ENCODE results near the gene ZBTB1. TPM values are rescaled to one million over a fixed set of nuclear protein-coding genes. Genes with fewer than 3 reads are reported as not detected.
"Not testable (repeated sequence)": the region's sequence is repeated elsewhere in the genome, so short reads cannot be mapped to it uniquely, and the experiment has no call there.

The ZBTB1 gene
- total RNA-seq, 1 donor from 2014 or later: 53.3 TPM

DNA sequence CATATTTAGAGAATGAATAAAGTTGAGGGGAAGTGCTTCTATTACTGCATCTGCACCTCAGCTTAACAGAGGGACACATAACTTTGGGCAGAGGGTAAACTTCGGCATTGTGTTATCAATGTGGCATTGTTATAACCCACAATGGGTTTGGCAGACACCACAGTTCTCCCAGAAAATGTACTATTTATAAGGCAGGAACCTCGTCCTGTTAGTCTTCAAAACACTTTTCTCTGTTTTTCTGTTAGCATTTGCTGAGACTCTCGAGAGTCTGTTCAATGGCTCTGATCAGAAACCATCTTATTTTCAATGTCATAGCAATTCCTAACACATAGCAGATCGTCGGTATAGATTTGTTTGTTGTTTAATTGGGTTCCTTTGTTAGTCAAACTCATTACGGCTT lies 59.1 kb downstream of the ZBTB1 start:
- no peak overlapping the region for H3K27ac Mint-ChIP-seq
- H3K9me3 ChIP-seq (ENCODE audit: low read depth): no peaks in the 10 kb centered on the region
- H3K4me2 ChIP-seq: no peak overlapping the region
- no peak overlapping the region for H3K4me3 Mint-ChIP-seq
- H3K36me3 Mint-ChIP-seq: no peaks in the 10 kb centered on the region
- peaks cover 6% of the 10 kb centered on the region for H3K4me1 Mint-ChIP-seq
- H3K4me1 ChIP-seq: peaks cover 9% of the 10 kb centered on the region
- H3K79me2 ChIP-seq (ENCODE audit: low read depth): no peaks in the 10 kb centered on the region
- no peak overlapping the region for H3K9ac ChIP-seq
- no peak overlapping the region for H3K27ac ChIP-seq
- no peaks in the 10 kb centered on the region for H3K9me3 Mint-ChIP-seq
- H4K20me1 ChIP-seq (ENCODE audit: low read depth): no peaks in the 10 kb centered on the region
- H3F3A ChIP-seq (ENCODE audit: low read depth): no peaks in the 10 kb centered on the region
- H3K36me3 ChIP-seq: no peaks in the 10 kb centered on the region
- no peaks in the 10 kb centered on the region for H3K27me3 ChIP-seq
- no peak for DNase-seq (ENCODE audit: low spot score)
- H3K27me3 Mint-ChIP-seq (ENCODE audit: insufficient read depth, low read depth): peaks cover 2% of the 10 kb centered on the region
- peak overlapping the region; percentile 63 for H2AFZ ChIP-seq (replicated peaks)
- TF ChIP-seq EZH2 (IDR thresholded peaks at IDR 0.05) (no peak), EZH2phosphoT487 (IDR thresholded peaks at IDR 0.05) (no peak)
- TF ChIP-seq, protein P1, sequence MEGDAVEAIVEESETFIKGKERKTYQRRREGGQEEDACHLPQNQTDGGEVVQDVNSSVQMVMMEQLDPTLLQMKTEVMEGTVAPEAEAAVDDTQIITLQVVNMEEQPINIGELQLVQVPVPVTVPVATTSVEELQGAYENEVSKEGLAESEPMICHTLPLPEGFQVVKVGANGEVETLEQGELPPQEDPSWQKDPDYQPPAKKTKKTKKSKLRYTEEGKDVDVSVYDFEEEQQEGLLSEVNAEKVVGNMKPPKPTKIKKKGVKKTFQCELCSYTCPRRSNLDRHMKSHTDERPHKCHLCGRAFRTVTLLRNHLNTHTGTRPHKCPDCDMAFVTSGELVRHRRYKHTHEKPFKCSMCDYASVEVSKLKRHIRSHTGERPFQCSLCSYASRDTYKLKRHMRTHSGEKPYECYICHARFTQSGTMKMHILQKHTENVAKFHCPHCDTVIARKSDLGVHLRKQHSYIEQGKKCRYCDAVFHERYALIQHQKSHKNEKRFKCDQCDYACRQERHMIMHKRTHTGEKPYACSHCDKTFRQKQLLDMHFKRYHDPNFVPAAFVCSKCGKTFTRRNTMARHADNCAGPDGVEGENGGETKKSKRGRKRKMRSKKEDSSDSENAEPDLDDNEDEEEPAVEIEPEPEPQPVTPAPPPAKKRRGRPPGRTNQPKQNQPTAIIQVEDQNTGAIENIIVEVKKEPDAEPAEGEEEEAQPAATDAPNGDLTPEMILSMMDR (IDR thresholded peaks at IDR 0.05): no peak
- no peak overlapping the region for H3K4me3 ChIP-seq

DNA sequence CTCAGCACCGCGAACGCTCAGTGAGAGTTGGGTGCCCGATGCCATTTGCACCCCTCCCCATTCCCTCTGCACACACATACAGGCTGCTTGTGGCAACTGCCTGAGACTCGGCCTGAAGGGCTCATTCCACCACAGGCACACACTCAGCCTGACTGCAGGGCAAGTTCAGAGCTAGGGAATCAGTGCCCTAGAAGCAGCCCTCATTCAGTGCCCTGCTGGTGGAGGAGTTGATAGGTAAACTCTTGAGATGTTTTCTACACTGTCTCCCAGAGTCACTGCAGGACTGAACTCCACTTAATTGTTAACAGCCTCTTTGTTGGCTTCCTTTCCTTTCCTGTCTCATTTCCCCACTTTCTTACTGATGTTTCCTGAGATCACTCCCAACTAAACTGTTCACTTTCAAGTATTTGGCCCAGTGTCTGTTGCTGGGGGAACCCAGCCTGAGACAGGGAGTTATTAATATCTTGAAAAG lies 62.1 kb downstream of the ZBTB1 start:
- no peak for TF ChIP-seq EZH2phosphoT487 (IDR thresholded peaks at IDR 0.05)
- TF ChIP-seq, protein P1 (IDR thresholded peaks at IDR 0.05): no peak
- Histone ChIP-seq H3K4me1 (peaks cover 9% of the 10 kb centered on the region), H2AFZ (replicated peaks) (peak overlapping the region; percentile 71), H3K79me2 (ENCODE audit: low read depth) (no peaks in the 10 kb centered on the region), H4K20me1 (ENCODE audit: low read depth) (no peaks in the 10 kb centered on the region), H3K9me3 (ENCODE audit: low read depth) (no peaks in the 10 kb centered on the region), H3K4me2 (no peak overlapping the region), H3K27me3 (no peaks in the 10 kb centered on the region), H3F3A (ENCODE audit: low read depth) (no peaks in the 10 kb centered on the region), H3K9ac (no peak overlapping the region), H3K27ac (no peak overlapping the region), H3K36me3 (no peaks in the 10 kb centered on the region), H3K4me3 (no peak overlapping the region)
- Mint-ChIP-seq H3K4me1 (peaks cover 11% of the 10 kb centered on the region), H3K27me3 (ENCODE audit: insufficient read depth, low read depth) (peaks cover 2% of the 10 kb centered on the region), H3K36me3 (no peaks in the 10 kb centered on the region), H3K4me3 (no peak overlapping the region), H3K9me3 (no peaks in the 10 kb centered on the region), H3K27ac (peak overlapping the region; percentile 10)
- DNase-seq (ENCODE audit: low spot score): no peak

DNA sequence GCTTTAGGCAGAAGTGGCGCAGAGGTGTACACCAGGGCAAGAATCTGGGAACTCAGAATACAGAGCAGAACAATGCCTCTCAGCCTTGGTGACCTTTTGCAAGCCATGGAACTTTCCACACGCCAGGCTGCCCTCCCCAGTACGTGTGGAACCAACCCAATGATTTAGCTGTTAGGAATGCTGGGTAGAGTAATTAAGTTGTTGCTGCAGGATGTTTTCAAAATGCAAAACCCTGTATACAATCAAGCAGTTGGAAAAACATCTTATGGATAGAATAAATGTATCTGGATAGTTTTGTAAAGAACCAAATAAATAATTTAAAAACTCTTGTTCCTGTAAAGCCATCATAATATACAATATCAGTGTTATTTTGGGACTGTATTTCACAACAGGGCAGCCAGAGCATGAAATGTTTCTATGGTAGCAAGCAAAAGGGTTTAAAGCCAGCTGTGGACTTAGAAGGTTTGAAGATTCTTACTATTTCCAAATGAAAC lies 64.6 kb downstream of the ZBTB1 start:
- no peak for TF ChIP-seq EZH2 (IDR thresholded peaks at IDR 0.05)
- TF ChIP-seq, protein P1 (IDR thresholded peaks at IDR 0.05): no peak
- TF ChIP-seq EZH2phosphoT487 (IDR thresholded peaks at IDR 0.05): no peak
- H3K27ac Mint-ChIP-seq: peak overlapping the region; percentile 83
- DNase-seq (ENCODE audit: low spot score): peak; percentile 18
- no peak overlapping the region for H3K4me2 ChIP-seq
- H3K9me3 ChIP-seq (ENCODE audit: low read depth): no peaks in the 10 kb centered on the region
- H3K4me1 ChIP-seq: peaks cover 10% of the 10 kb centered on the region
- H3K36me3 ChIP-seq: no peaks in the 10 kb centered on the region
- no peaks in the 10 kb centered on the region for H3K36me3 Mint-ChIP-seq
- H3K27me3 ChIP-seq: no peaks in the 10 kb centered on the region
- no peaks in the 10 kb centered on the region for H4K20me1 ChIP-seq (ENCODE audit: low read depth)
- H3K4me3 ChIP-seq: no peak overlapping the region
- H3K79me2 ChIP-seq (ENCODE audit: low read depth): no peaks in the 10 kb centered on the region
- peaks cover 23% of the 10 kb centered on the region for H3K4me1 Mint-ChIP-seq
- H3K9ac ChIP-seq: no peak overlapping the region
- H3K27ac ChIP-seq: no peak overlapping the region
- H3K4me3 Mint-ChIP-seq: no peak overlapping the region
- peaks cover 2% of the 10 kb centered on the region for H3K27me3 Mint-ChIP-seq (ENCODE audit: insufficient read depth, low read depth)
- no peaks in the 10 kb centered on the region for H3K9me3 Mint-ChIP-seq
- H2AFZ ChIP-seq (replicated peaks): no peak overlapping the region
- H3F3A ChIP-seq (ENCODE audit: low read depth): no peaks in the 10 kb centered on the region

DNA sequence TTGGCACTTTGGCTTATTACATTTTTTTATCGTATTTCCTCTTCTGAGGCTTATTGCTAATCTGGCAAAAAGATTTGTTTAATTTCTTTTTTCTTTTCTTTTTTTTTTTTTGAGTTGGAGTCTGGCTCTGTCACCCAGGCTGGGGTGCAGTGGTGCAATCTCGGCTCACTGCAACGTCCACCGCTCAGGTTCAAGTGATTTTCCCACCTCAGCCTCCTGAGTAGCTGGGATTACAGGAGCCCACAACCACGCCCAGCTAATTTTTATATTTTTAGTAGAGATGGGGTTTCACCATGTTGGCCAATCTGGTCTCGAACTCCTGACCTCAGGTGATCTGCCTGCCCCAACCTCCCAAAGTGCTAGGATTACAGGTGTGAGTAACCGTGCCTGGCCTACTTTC lies 65.1 kb downstream of the ZBTB1 start:
- not testable (repeated sequence) for H3K27me3 ChIP-seq; H3K4me2 ChIP-seq; H3K79me2 ChIP-seq (ENCODE audit: low read depth); H3K36me3 ChIP-seq; H3K9ac ChIP-seq; H3K4me3 Mint-ChIP-seq; H2AFZ ChIP-seq (replicated peaks); H3K27ac Mint-ChIP-seq; H3K9me3 ChIP-seq (ENCODE audit: low read depth); H3K4me3 ChIP-seq; H3K9me3 Mint-ChIP-seq; H3K27me3 Mint-ChIP-seq (ENCODE audit: insufficient read depth, low read depth); H3F3A ChIP-seq (ENCODE audit: low read depth); DNase-seq (ENCODE audit: low spot score); H3K36me3 Mint-ChIP-seq; H4K20me1 ChIP-seq (ENCODE audit: low read depth); H3K27ac ChIP-seq
- peaks cover 10% of the 10 kb centered on the region for H3K4me1 ChIP-seq
- H3K4me1 Mint-ChIP-seq: peaks cover 23% of the 10 kb centered on the region
